Osteocyte (in vitro differentiated cells): ENCODE data around the gene NSF. TPM values are rescaled to one million over a fixed set of nuclear protein-coding genes. Genes with fewer than 3 reads are reported as not detected.

Source experiments
- DNase-seq: peaks from one replicate; pipeline ENCODE4 v3.0.0; 2021; ENCODE audit warnings: mixed read lengths; ENCODE audit not compliant: unreplicated experiment; ENCODE audit errors: extremely low spot score
- H3K27ac Mint-ChIP-seq: one replicate; pipeline ENCODE4 v1.8.0; 2021; ENCODE audit warnings: mild to moderate bottlenecking, mixed read lengths; ENCODE audit not compliant: unreplicated experiment
- H3K27me3 Mint-ChIP-seq: one replicate; pipeline ENCODE4 v1.8.0; 2021; ENCODE audit warnings: mixed read lengths; ENCODE audit not compliant: unreplicated experiment
- H3K36me3 Mint-ChIP-seq: one replicate; pipeline ENCODE4 v1.8.0; 2021; ENCODE audit warnings: mixed read lengths; ENCODE audit not compliant: unreplicated experiment
- H3K4me1 Mint-ChIP-seq: one replicate; pipeline ENCODE4 v1.8.0; 2021; ENCODE audit warnings: mixed read lengths; ENCODE audit not compliant: unreplicated experiment
- H3K4me3 Mint-ChIP-seq: one replicate; pipeline ENCODE4 v1.8.0; 2021; ENCODE audit warnings: mild to moderate bottlenecking, moderate library complexity, mixed read lengths; ENCODE audit not compliant: unreplicated experiment
- H3K9me3 Mint-ChIP-seq: one replicate; pipeline ENCODE4 v1.8.0; 2021; ENCODE audit warnings: mixed read lengths; ENCODE audit not compliant: unreplicated experiment
- total RNA-seq: library from RNA; stranded (reverse); gene quantifications from 2 replicates; pipeline ENCODE4 v1.2.1, GENCODE V29; 2021
- TF ChIP-seq, protein P1 (sequence below): fragments of 200-600 bp; sonication (generic); IDR thresholded peaks from 2 replicates; pipeline ENCODE4 v1.5.0; 2021; ENCODE audit warnings: antibody characterized with exemption, mild to moderate bottlenecking, moderate library complexity

NSF gene
- total RNA-seq, 1 donor from 2014 or later: 48.0 TPM

DNA sequence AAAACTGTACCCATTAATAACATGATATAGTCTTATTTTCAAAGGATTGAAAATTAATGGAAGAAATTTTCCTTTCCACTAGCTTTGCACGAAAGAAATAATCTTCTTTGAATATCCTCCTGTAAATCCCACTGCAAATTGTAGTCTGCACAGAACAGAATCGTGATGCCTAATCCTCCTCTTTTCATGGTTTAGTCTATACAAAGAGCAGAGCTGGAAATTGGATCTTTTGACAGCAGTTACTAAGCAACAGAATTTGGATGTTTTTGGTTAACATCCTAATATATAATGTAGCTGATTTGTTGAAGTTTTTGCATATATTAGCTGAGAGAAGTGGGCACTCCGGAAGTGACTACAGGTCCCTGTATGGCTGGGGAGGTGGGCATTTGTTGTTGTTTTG, 129.4 kb downstream of the NSF start:
- no peak overlapping the region for H3K27ac Mint-ChIP-seq
- H3K27me3 Mint-ChIP-seq: no peaks in the 10 kb centered on the region
- no peaks in the 10 kb centered on the region for H3K4me1 Mint-ChIP-seq
- DNase-seq: no peak
- TF ChIP-seq, protein P1, sequence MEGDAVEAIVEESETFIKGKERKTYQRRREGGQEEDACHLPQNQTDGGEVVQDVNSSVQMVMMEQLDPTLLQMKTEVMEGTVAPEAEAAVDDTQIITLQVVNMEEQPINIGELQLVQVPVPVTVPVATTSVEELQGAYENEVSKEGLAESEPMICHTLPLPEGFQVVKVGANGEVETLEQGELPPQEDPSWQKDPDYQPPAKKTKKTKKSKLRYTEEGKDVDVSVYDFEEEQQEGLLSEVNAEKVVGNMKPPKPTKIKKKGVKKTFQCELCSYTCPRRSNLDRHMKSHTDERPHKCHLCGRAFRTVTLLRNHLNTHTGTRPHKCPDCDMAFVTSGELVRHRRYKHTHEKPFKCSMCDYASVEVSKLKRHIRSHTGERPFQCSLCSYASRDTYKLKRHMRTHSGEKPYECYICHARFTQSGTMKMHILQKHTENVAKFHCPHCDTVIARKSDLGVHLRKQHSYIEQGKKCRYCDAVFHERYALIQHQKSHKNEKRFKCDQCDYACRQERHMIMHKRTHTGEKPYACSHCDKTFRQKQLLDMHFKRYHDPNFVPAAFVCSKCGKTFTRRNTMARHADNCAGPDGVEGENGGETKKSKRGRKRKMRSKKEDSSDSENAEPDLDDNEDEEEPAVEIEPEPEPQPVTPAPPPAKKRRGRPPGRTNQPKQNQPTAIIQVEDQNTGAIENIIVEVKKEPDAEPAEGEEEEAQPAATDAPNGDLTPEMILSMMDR: no peak
- peaks cover 3% of the 10 kb centered on the region for H3K9me3 Mint-ChIP-seq
- H3K36me3 Mint-ChIP-seq: peaks cover 16% of the 10 kb centered on the region
- H3K4me3 Mint-ChIP-seq: no peak overlapping the region

DNA sequence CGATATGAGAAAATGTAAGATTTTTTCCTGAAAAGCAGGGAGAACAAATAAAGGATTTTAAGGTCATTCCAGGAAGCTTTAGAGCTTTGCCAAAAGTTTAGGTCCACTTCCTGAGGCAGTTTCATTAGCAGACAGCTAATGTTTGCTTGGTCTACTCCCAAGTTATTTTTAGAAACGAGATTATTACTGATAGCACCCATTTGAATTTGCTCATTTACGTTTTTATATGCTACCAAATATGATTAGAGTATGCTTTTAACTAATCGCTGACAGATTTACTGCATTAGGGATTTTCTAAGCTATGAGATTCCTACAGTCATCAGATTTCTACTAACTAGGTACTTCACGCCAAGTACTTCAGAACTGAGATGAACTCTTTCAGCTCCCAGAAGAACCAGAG, 129.9 kb downstream of the NSF start:
- TF ChIP-seq, protein P1: no peak
- H3K36me3 Mint-ChIP-seq: peaks cover 16% of the 10 kb centered on the region
- peaks cover 3% of the 10 kb centered on the region for H3K9me3 Mint-ChIP-seq
- no peak overlapping the region for H3K27ac Mint-ChIP-seq
- no peak for DNase-seq
- no peak overlapping the region for H3K4me3 Mint-ChIP-seq
- H3K4me1 Mint-ChIP-seq: no peaks in the 10 kb centered on the region
- H3K27me3 Mint-ChIP-seq: no peaks in the 10 kb centered on the region

DNA sequence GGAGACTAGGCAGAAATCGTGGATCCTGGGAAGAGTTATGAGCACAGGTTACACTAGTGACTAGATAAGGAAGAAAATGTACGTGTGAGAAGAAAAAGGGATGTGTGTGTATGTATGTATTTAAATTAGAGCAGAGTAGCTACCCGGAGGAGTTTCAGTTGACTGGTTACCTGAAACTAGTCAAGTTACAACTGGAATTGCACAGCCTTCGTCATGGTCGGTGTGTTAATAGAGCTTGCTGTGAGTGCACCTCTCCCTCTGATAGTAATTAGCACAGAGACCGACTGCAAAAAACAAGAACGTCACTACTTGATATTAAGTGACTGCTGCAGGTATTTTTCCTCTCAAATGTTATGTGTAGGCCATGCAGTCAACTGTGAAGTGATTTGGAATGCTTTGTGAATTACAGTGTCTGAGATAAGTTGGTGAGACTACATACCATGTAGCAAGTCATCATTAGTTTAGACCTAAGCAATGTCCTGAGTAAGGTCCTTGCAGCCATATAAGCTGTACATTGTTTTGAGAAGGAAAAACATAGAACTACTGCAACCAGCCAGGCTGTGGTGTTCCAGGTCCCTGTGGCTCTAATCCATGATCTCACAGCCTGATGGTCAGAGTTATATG, 132.3 kb downstream of the NSF start:
- Mint-ChIP-seq H3K36me3 (peaks cover 9% of the 10 kb centered on the region), H3K9me3 (no peaks in the 10 kb centered on the region), H3K27me3 (no peaks in the 10 kb centered on the region), H3K4me1 (no peaks in the 10 kb centered on the region), H3K4me3 (no peak overlapping the region), H3K27ac (no peak overlapping the region)
- DNase-seq: no peak
- TF ChIP-seq, protein P1: no peak

DNA sequence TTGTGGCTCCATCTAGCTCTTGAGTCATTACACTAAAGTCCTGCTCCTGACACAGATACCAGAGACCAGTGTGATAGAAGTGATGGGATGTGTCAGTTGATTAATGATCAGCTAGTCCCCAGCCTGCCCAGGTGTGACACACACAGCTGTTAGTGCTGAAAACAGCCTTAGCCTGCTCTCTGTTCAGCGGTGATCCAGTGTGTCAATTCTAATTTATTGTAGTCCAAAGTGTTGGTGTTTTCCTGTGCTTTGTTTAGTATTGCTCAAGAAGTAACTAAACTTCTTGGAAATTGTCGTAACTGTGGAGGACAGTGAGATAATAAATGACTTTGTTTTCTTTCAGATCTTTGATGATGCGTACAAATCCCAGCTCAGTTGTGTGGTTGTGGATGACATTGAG, 135.7 kb downstream of the NSF start:
- TF ChIP-seq, protein P1: no peak
- Mint-ChIP-seq H3K4me3 (no peak overlapping the region), H3K27ac (no peak overlapping the region), H3K36me3 (peaks cover 19% of the 10 kb centered on the region), H3K4me1 (no peaks in the 10 kb centered on the region), H3K9me3 (no peaks in the 10 kb centered on the region), H3K27me3 (no peaks in the 10 kb centered on the region)
- no peak for DNase-seq

DNA sequence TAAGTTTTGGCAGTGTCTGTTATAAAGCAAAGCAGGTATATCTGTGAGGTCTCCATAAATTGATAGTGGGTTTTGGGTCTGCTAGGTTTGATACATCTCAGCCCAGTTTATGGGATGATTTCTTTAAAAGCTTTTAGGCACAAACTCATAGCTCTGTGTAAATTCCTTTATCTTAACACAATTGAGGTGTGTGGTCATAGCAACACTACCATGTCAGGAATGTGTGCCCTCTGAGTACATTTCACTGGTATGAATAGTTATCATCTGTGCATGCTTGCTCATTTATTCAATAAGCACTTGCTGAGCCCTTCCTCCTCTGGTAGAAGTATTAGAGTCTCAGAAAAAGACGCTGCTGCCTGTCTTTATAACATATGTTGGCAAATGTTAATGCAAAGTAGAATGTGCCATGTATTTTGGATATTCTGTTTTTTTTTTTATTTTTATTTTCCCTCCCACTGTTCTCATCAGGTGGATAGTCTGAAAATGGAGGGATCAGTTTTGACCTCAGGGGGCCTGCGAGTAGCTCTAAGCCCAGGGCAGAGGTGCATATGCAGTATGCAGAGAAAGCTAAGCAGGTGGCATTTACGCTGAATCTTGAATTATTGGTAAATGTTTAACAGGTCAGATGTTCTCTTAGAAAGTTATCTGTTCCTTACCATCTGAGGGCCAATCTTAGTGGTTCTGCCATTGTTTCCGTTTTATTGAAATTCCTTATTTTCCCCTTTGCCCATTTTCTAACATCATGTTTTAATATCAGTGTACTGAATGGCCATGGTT, 137.3 kb downstream of the NSF start:
- H3K4me1 Mint-ChIP-seq: peaks cover 5% of the 10 kb centered on the region
- H3K4me3 Mint-ChIP-seq: no peak overlapping the region
- TF ChIP-seq, protein P1: no peak
- H3K27me3 Mint-ChIP-seq: no peaks in the 10 kb centered on the region
- H3K36me3 Mint-ChIP-seq: peaks cover 20% of the 10 kb centered on the region
- DNase-seq: no peak
- H3K9me3 Mint-ChIP-seq: no peaks in the 10 kb centered on the region
- no peak overlapping the region for H3K27ac Mint-ChIP-seq
